ENCODE measurements around the gene SNF8. TPM values are rescaled to one million over a fixed set of nuclear protein-coding genes. Genes with fewer than 3 reads are reported as not detected.

The SNF8 gene
- total and polyA plus RNA-seq, 2 donors (not counting 1 experiment from before 2014, with no cell fraction given), result 84.2 to 109 TPM

- H3K4me2 ChIP-seq (ENCODE audit: extremely low read depth, insufficient read depth, low read length), result no peak overlapping the region
- DNase-seq (ENCODE audit: low read depth in 2 of 2), result no peak
- no peaks in the 10 kb centered on the region for H3K36me3 ChIP-seq (ENCODE audit: control insufficient read depth, insufficient read depth, low read length)
- no peaks in the 10 kb centered on the region for H4K20me1 ChIP-seq (ENCODE audit: control insufficient read depth, extremely low read depth, insufficient read depth, low read length)
- H3K79me2 ChIP-seq (ENCODE audit: control insufficient read depth, insufficient read depth, low read length), result peaks cover 13% of the 10 kb centered on the region
- H3K27me3 ChIP-seq (ENCODE audit: control insufficient read depth, insufficient read depth, low read length), result no peaks in the 10 kb centered on the region
- no peak overlapping the region for H3K4me3 ChIP-seq (replicated peaks in 1 of 4; ENCODE audit: control extremely low read depth in 1 of 4, insufficient read depth in 1 of 4, low read depth in 3 of 4, low read length in 4 of 4)
- no peak overlapping the region for H2AFZ ChIP-seq (ENCODE audit: low read length)
- H3K4me1 ChIP-seq (ENCODE audit: control insufficient read depth, extremely low read depth, insufficient read depth, low read length), result peaks cover 2% of the 10 kb centered on the region
- no peaks in the 10 kb centered on the region for H3K9me3 ChIP-seq (ENCODE audit: control insufficient read depth, insufficient read depth, low read depth, low read length)
- H3K9ac ChIP-seq (ENCODE audit: insufficient read depth, low read length), result no peak overlapping the region
- no peak for TF ChIP-seq EZH2 (IDR thresholded peaks at IDR 0.05; ENCODE audit: low read length, missing control alignments)
- no peak for TF ChIP-seq CTCF (conservative IDR thresholded peaks at IDR 0.05 in 1 of 2, IDR thresholded peaks at IDR 0.05 in 1 of 2; ENCODE audit: low read depth in 1 of 2, low read length in 2 of 2)
- H3K27ac ChIP-seq (ENCODE audit: insufficient read depth, low read length), result no peak overlapping the region
Observed at GRCh38 chr17:48890086-48890485, 54.6 kb downstream of the SNF8 start.

GRCh38 chr17:48883171-48883570 lies 61.5 kb downstream of the SNF8 start:
- Histone ChIP-seq H3K9me3 (ENCODE audit: control insufficient read depth, insufficient read depth, low read depth, low read length) (no peaks in the 10 kb centered on the region), H3K4me1 (ENCODE audit: control insufficient read depth, extremely low read depth, insufficient read depth, low read length) (no peaks in the 10 kb centered on the region), H3K36me3 (ENCODE audit: control insufficient read depth, insufficient read depth, low read length) (no peaks in the 10 kb centered on the region), H3K79me2 (ENCODE audit: control insufficient read depth, insufficient read depth, low read length) (no peaks in the 10 kb centered on the region), H3K9ac (ENCODE audit: insufficient read depth, low read length) (no peak overlapping the region), H3K4me2 (ENCODE audit: extremely low read depth, insufficient read depth, low read length) (no peak overlapping the region), H4K20me1 (ENCODE audit: control insufficient read depth, extremely low read depth, insufficient read depth, low read length) (no peaks in the 10 kb centered on the region), H3K27ac (ENCODE audit: insufficient read depth, low read length) (no peak overlapping the region), H3K27me3 (ENCODE audit: control insufficient read depth, insufficient read depth, low read length) (no peaks in the 10 kb centered on the region), H2AFZ (ENCODE audit: low read length) (no peak overlapping the region), H3K4me3 (replicated peaks in 1 of 4; ENCODE audit: control extremely low read depth in 1 of 4, insufficient read depth in 1 of 4, low read depth in 3 of 4, low read length in 4 of 4) (no peak overlapping the region)
- DNase-seq (ENCODE audit: low read depth in 2 of 2), result no peak
- TF ChIP-seq CTCF (conservative IDR thresholded peaks at IDR 0.05 in 1 of 2, IDR thresholded peaks at IDR 0.05 in 1 of 2; ENCODE audit: low read depth in 1 of 2, low read length in 2 of 2) (no peak), EZH2 (IDR thresholded peaks at IDR 0.05; ENCODE audit: low read length, missing control alignments) (no peak)

- H2AFZ ChIP-seq (ENCODE audit: low read length), result no peak overlapping the region
- DNase-seq (ENCODE audit: low read depth in 2 of 2), result no peak
- H3K4me1 ChIP-seq (ENCODE audit: control insufficient read depth, extremely low read depth, insufficient read depth, low read length), result no peaks in the 10 kb centered on the region
- H3K36me3 ChIP-seq (ENCODE audit: control insufficient read depth, insufficient read depth, low read length), result no peaks in the 10 kb centered on the region
- no peaks in the 10 kb centered on the region for H3K79me2 ChIP-seq (ENCODE audit: control insufficient read depth, insufficient read depth, low read length)
- no peaks in the 10 kb centered on the region for H3K27me3 ChIP-seq (ENCODE audit: control insufficient read depth, insufficient read depth, low read length)
- H3K4me2 ChIP-seq (ENCODE audit: extremely low read depth, insufficient read depth, low read length), result no peak overlapping the region
- H4K20me1 ChIP-seq (ENCODE audit: control insufficient read depth, extremely low read depth, insufficient read depth, low read length), result no peaks in the 10 kb centered on the region
- no peak overlapping the region for H3K4me3 ChIP-seq (replicated peaks in 1 of 4; ENCODE audit: control extremely low read depth in 1 of 4, insufficient read depth in 1 of 4, low read depth in 3 of 4, low read length in 4 of 4)
- H3K27ac ChIP-seq (ENCODE audit: insufficient read depth, low read length), result no peak overlapping the region
- TF ChIP-seq EZH2 (IDR thresholded peaks at IDR 0.05; ENCODE audit: low read length, missing control alignments) (no peak), CTCF (conservative IDR thresholded peaks at IDR 0.05 in 1 of 2, IDR thresholded peaks at IDR 0.05 in 1 of 2; ENCODE audit: low read depth in 1 of 2, low read length in 2 of 2) (no peak)
- H3K9ac ChIP-seq (ENCODE audit: insufficient read depth, low read length), result no peak overlapping the region
- no peaks in the 10 kb centered on the region for H3K9me3 ChIP-seq (ENCODE audit: control insufficient read depth, insufficient read depth, low read depth, low read length)
Observed at GRCh38 chr17:48882272-48882671, 62.4 kb downstream of the SNF8 start.

Other genes starting within 250 kb of the SNF8 start
- not detected in 2 replicates for gene PRAC1, start 222.3 kb downstream of the SNF8 start, total RNA-seq
- gene PRAC1, start 222.3 kb downstream of the SNF8 start, polyA plus RNA-seq, result not detected in 2 replicates
- not detected in 2 replicates for gene PRAC2, start 221.7 kb downstream of the SNF8 start, total RNA-seq
- not detected in 2 replicates for gene PRAC2, start 221.7 kb downstream of the SNF8 start, polyA plus RNA-seq
- gene HOXB13, start 216.1 kb downstream of the SNF8 start, total RNA-seq, result not detected in 2 replicates
- gene HOXB13, start 216.1 kb downstream of the SNF8 start, polyA plus RNA-seq, result not detected in 2 replicates
- under 0.01 and 0.17 TPM in 2 replicates for gene TTLL6, start 127.6 kb downstream of the SNF8 start, total RNA-seq
- not detected in 2 replicates for gene TTLL6, start 127.6 kb downstream of the SNF8 start, polyA plus RNA-seq
- 50.1 and 65.1 TPM in 2 replicates for gene CALCOCO2, start 113.8 kb downstream of the SNF8 start, total RNA-seq
- 85.2 and 164 TPM in 2 replicates for gene CALCOCO2, start 113.8 kb downstream of the SNF8 start, polyA plus RNA-seq
- gene ATP5MC1, start 52.1 kb downstream of the SNF8 start, total RNA-seq, result 19.0 and 24.8 TPM in 2 replicates
- 219 and 309 TPM in 2 replicates for gene ATP5MC1, start 52.1 kb downstream of the SNF8 start, polyA plus RNA-seq
- 46.7 and 55.2 TPM in 2 replicates for gene UBE2Z, start 36.4 kb downstream of the SNF8 start, total RNA-seq
- gene UBE2Z, start 36.4 kb downstream of the SNF8 start, polyA plus RNA-seq, result 141 and 152 TPM in 2 replicates
- gene GIP, start 23.8 kb upstream of the SNF8 start, total RNA-seq, result not detected in 2 replicates
- 0.12 TPM in 1 of 2 replicates, not detected in the other for gene GIP, start 23.8 kb upstream of the SNF8 start, polyA plus RNA-seq
- gene IGF2BP1, start 52.5 kb upstream of the SNF8 start, total RNA-seq, result under 0.01 TPM in 2 replicates
- 1.1 and 1.4 TPM in 2 replicates for gene IGF2BP1, start 52.5 kb upstream of the SNF8 start, polyA plus RNA-seq
- under 0.01 TPM in 1 of 2 replicates, not detected in the other for gene B4GALNT2, start 187.9 kb upstream of the SNF8 start, total RNA-seq
- 0.01 and 0.02 TPM in 2 replicates for gene B4GALNT2, start 187.9 kb upstream of the SNF8 start, polyA plus RNA-seq